GM21390 (cell line): ENCODE data around the gene FGF1.

Source experiments
- ATAC-seq: cut with Tn5 transposase; IDR thresholded peaks from one replicate; pipeline ENCODE4 v1.9.1; 2021; ENCODE audit not compliant: unreplicated experiment

Gene FGF1

GRCh38 chr5:142685418-142686209 lies at the start of gene FGF1:
FGF1 (minus strand) TSS chr5:142686090; CDS start chr5:142614127, 71,963 bp downstream.
- ATAC-seq = no peak

- ATAC-seq = no peak
Measured at GRCh38 chr5:142727735-142728047, 41.8 kb upstream of the FGF1 start.

- ATAC-seq = no peak
Measured at GRCh38 chr5:142726188-142726731, 40.4 kb upstream of the FGF1 start.

- no peak for ATAC-seq
Measured at GRCh38 chr5:142725231-142726187, 39.6 kb upstream of the FGF1 start.

GRCh38 chr5:142724821-142725220 lies 38.9 kb upstream of the FGF1 start:
- ATAC-seq = no peak

GRCh38 chr5:142722896-142723295 lies 37.0 kb upstream of the FGF1 start:
- no peak for ATAC-seq

GRCh38 chr5:142722146-142722545 lies 36.3 kb upstream of the FGF1 start:
- ATAC-seq = no peak

- ATAC-seq = no peak
Measured at GRCh38 chr5:142720641-142721271, 34.9 kb upstream of the FGF1 start.

- ATAC-seq = no peak
Measured at GRCh38 chr5:142719836-142720370, 34.0 kb upstream of the FGF1 start.

- ATAC-seq = no peak
Measured at GRCh38 chr5:142717582-142718215, 31.8 kb upstream of the FGF1 start.

- no peak for ATAC-seq
Measured at GRCh38 chr5:142716963-142717362, 31.1 kb upstream of the FGF1 start.

- ATAC-seq = no peak
Measured at GRCh38 chr5:142715291-142715690, 29.4 kb upstream of the FGF1 start.

GRCh38 chr5:142713121-142713706 lies 27.3 kb upstream of the FGF1 start:
- peak; percentile 99 for ATAC-seq

GRCh38 chr5:142703153-142703552 lies 17.3 kb upstream of the FGF1 start:
- no peak for ATAC-seq

GRCh38 chr5:142701673-142702311 lies 15.9 kb upstream of the FGF1 start:
- no peak for ATAC-seq

- no peak for ATAC-seq
Measured at GRCh38 chr5:142700566-142700965, 14.7 kb upstream of the FGF1 start.

GRCh38 chr5:142699184-142699720 lies 13.4 kb upstream of the FGF1 start:
- peak; percentile 85 for ATAC-seq

- no peak for ATAC-seq
Measured at GRCh38 chr5:142698447-142699183, 12.7 kb upstream of the FGF1 start.
